ENCODE data around the gene EXOC4.

EXOC4 gene

GRCh38 chr7:133484086-133484485 lies 231.2 kb downstream of the EXOC4 start:
- DNase-seq (ENCODE audit: low read depth in 1 of 2, low spot score in 1 of 2): no peak

GRCh38 chr7:133489906-133490305 lies 237.0 kb downstream of the EXOC4 start:
- no peak for DNase-seq (ENCODE audit: low read depth in 1 of 2, low spot score in 1 of 2)

- no peak for DNase-seq (ENCODE audit: low read depth in 1 of 2, low spot score in 1 of 2)
Observed at GRCh38 chr7:133491201-133491691, 238.4 kb downstream of the EXOC4 start.

GRCh38 chr7:133491846-133492652 lies 239.2 kb downstream of the EXOC4 start:
- DNase-seq (ENCODE audit: low read depth in 1 of 2, low spot score in 1 of 2): no peak

- DNase-seq (ENCODE audit: low read depth in 1 of 2, low spot score in 1 of 2): no peak
Observed at GRCh38 chr7:133497061-133497460, 244.2 kb downstream of the EXOC4 start.

- DNase-seq (ENCODE audit: low read depth in 1 of 2, low spot score in 1 of 2): no peak
Observed at GRCh38 chr7:133501771-133502170, 248.9 kb downstream of the EXOC4 start.

- no peak for DNase-seq (ENCODE audit: low read depth in 1 of 2, low spot score in 1 of 2)
Observed at GRCh38 chr7:133502498-133502897, 249.6 kb downstream of the EXOC4 start.

- no peak for DNase-seq (ENCODE audit: low read depth in 1 of 2, low spot score in 1 of 2)
Observed at GRCh38 chr7:133502972-133503371, 250.1 kb downstream of the EXOC4 start.

- DNase-seq (ENCODE audit: low read depth in 1 of 2, low spot score in 1 of 2): no peak
Observed at GRCh38 chr7:133504825-133505224, 251.9 kb downstream of the EXOC4 start.

GRCh38 chr7:133509822-133510221 lies 256.9 kb downstream of the EXOC4 start:
- no peak for DNase-seq (ENCODE audit: low read depth in 1 of 2, low spot score in 1 of 2)

- DNase-seq (ENCODE audit: low read depth in 1 of 2, low spot score in 1 of 2): no peak
Observed at GRCh38 chr7:133510326-133511055, 257.6 kb downstream of the EXOC4 start.

- DNase-seq (ENCODE audit: low read depth in 1 of 2, low spot score in 1 of 2): no peak
Observed at GRCh38 chr7:133511252-133511651, 258.4 kb downstream of the EXOC4 start.

- DNase-seq (ENCODE audit: low read depth in 1 of 2, low spot score in 1 of 2): no peak
Observed at GRCh38 chr7:133511708-133512107, 258.8 kb downstream of the EXOC4 start.

- no peak for DNase-seq (ENCODE audit: low read depth in 1 of 2, low spot score in 1 of 2)
Observed at GRCh38 chr7:133512560-133512959, 259.7 kb downstream of the EXOC4 start.

- no peak for DNase-seq (ENCODE audit: low read depth in 1 of 2, low spot score in 1 of 2)
Observed at GRCh38 chr7:133513608-133514007, 260.7 kb downstream of the EXOC4 start.

- DNase-seq (ENCODE audit: low read depth in 1 of 2, low spot score in 1 of 2): no peak
Observed at GRCh38 chr7:133514551-133514950, 261.7 kb downstream of the EXOC4 start.

- no peak for DNase-seq (ENCODE audit: low read depth in 1 of 2, low spot score in 1 of 2)
Observed at GRCh38 chr7:133517766-133518165, 264.9 kb downstream of the EXOC4 start.

GRCh38 chr7:133518718-133519117 lies 265.8 kb downstream of the EXOC4 start:
- DNase-seq (ENCODE audit: low read depth in 1 of 2, low spot score in 1 of 2): no peak

GRCh38 chr7:133520248-133520647 lies 267.4 kb downstream of the EXOC4 start:
- DNase-seq (ENCODE audit: low read depth in 1 of 2, low spot score in 1 of 2): no peak

- DNase-seq (ENCODE audit: low read depth in 1 of 2, low spot score in 1 of 2): no peak
Observed at GRCh38 chr7:133522501-133522900, 269.6 kb downstream of the EXOC4 start.

GRCh38 chr7:133528796-133529195 lies 275.9 kb downstream of the EXOC4 start:
- DNase-seq (ENCODE audit: low read depth in 1 of 2, low spot score in 1 of 2): no peak

GRCh38 chr7:133529861-133530260 lies 277.0 kb downstream of the EXOC4 start:
- no peak for DNase-seq (ENCODE audit: low read depth in 1 of 2, low spot score in 1 of 2)

Data from stimulated activated CD4-positive, alpha-beta T cell treated with anti-CD3 and anti-CD28 coated beads, Interleukin-15, amount 100 ng/mL, for 1 hour (primary cell).